Activated gamma-delta T cell (primary cell): Measurements from ENCODE around the gene EPG5.
A peak's percentile ranks its signal among the peaks of the same experiment; 100 is the strongest.

ENCODE experiments used
- DNase-seq: peaks from one replicate; lab custom pipeline; 2025; lab: John Stamatoyannopoulos, UW

The EPG5 gene

DNA sequence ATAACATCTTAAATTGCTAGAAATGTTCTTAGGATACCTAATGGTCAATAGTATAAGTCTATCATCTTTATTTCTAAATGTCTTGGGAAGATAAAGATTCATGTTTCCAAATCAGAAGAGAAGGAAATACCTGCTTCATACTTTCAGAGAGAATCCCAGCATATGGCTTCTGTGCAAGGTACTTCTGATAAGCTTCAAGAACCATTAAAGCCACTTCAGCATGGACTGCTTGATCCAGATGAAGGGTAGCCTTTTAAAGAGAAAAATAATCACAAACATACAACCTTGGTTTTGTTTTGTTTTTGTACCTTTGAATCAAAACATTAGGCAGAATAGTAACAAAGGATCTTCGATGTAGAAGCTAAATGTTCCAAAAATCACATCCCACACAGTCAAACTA is 44.0 kb downstream of the EPG5 start:
- DNase-seq, result no peak

DNA sequence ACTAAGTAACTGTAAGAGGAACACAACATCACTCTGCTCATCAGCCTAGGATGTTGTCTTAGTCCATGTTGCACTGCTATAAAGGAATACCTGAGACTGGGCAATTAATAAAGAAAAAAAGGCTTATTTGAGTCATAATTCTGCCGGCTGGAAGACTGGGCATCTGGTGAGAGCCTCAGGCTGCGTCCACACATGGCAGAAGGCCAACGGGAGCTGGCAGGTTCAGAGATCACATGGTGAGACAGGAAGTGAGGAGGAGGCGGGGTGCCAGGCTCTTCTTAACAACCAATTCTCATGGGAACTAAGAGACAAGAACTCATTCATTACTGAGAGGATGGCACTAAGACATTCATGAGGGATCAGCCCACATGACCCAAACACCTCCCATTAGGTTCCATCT is 46.8 kb downstream of the EPG5 start:
- no peak for DNase-seq

DNA sequence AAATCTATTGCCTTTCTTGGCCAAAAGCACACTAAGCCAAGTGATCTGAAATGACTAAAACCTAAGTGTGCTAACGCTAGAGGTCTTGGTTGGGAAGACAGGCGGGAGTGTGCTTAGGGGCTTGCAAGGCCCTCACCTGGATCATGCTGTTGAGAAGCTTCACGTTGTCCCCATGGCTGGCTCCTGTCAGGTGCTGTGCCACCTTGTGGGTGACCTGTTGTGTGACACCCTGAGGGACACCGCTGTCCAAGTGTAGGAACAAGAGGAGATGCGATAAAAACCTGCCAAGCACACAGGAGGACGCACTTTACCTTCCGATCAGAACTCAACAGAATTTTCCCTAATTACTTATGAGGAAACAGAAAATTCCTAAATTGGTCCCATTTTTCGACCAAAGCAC is 50.8 kb downstream of the EPG5 start:
- DNase-seq, result no peak

DNA sequence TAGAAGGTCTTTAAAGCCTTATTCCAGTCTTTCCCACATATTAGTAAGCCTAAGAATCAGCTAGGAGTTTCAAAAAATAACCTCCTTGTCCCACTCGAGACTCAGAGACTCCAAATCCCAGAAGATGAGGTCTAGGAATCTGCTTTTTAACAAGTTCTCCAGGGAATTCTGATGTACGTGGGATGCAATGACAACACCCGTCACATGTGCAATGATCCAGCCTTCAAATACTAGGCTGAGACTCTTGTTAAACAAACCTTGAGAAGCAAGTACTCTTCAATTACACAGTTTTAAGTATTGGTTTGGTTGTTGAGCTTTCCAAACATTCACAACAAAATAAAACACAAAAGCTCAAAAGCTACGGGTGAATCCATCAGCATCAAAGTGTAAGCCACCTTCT is 53.9 kb downstream of the EPG5 start:
- no peak for DNase-seq

DNA sequence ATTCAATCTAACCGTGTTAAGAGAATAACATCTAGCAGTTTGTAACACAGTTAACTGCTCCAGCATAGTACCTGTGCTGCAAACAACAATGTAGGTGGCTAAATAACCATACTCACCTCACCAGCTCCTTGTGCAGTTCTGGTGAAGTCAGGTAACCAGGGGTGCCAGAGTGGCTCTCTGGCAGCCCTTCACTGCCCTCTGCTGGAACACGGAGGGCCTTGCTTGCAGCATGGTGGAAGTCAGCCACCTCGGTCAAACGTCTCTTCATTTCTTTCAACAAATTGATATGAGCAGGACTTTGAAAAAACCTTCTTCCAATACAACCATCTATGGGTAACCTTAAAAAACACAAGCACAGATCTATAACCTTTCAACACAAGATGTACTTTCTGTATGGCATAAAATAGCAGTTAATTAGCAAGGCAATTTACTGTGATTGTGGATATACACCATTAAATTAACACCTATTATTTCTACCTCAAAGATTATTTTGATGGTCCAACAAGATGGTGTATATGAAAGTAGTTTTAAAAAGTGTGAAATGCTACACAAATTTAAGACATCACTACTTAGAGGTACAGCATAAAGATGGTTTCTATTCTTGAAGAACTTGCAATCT is 56.6 kb downstream of the EPG5 start:
- DNase-seq, result no peak

DNA sequence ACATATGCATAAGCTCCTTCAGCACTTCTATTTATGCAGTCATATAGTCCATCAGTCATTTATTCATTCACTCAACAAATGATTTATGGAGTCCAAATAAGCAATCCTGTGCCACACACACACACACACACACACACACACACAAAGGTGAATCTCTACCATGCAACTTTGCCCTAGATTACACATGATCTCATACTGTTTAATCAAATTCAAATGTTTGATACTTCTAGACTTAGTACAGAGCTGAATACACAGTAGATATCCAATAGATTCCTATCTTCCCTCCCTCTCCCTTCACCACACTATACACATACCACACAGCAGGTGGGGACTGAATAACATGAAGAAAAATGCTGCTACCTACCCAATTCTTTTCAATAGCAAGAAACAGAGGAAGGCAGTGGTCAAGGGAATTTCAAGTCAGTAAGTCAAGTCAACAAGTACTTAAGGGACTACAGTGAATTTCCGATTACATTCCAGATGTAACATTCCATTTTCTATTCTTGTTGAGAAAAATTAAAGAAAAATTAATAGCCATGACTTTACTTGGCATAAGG is 65.4 kb downstream of the EPG5 start:
- DNase-seq, result no peak

DNA sequence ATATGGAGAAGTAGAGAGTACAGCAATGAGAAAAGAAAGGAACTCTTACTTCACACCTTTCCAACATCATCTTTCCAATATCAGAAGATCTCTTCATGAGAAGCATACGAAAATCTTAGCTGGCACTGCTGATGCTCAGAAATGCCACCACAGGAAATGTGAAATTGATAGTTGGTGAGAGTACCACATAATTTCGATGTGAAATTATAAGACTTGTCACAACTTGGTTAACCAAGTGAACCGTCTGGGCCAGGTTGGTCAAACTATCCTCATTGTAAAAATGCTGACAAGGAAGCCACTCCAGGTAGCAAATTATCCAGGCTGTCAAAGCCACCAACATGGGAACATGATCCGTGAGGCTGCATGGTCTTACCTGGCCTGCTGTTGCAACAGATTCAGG is 66.5 kb downstream of the EPG5 start:
- DNase-seq, result no peak

DNA sequence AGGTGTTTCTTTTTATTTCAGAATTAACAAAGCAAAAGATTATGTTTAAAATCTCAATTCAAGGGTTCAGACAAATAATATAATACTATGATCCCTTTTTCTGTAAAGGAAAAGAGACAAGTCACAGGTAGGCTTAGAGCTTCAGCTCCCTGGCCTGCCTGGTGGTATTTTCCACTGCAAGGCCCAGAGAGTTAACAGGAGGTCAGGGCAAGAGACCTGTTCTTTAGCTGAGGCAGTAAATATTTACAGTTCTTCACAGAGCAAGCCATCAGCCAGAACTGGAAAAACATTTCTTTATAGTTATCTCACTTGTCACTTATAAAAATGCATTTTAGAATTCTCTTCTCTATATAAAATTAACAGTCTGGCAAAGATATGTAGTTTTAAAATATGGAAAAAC is 70.1 kb downstream of the EPG5 start:
- no peak for DNase-seq

DNA sequence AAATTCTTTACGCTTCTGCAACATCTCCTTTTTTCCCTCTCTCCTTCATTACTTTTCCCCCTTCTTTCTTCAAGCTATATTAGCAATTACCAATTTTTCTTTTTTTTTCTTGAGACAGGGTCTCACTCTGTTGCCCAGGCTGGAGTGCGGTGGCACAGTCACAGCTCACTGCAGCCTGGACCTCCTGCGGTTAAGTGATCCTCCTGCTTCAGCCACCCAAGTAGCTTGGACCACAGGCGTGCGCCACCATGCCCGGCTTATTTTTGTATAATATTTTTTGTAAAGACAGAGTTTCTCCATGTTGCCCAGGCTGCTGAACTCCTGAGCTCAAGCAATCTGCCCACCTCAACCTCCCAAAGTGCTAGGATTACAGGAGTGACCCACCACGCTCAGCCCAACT is 70.7 kb downstream of the EPG5 start:
- DNase-seq, result no peak

DNA sequence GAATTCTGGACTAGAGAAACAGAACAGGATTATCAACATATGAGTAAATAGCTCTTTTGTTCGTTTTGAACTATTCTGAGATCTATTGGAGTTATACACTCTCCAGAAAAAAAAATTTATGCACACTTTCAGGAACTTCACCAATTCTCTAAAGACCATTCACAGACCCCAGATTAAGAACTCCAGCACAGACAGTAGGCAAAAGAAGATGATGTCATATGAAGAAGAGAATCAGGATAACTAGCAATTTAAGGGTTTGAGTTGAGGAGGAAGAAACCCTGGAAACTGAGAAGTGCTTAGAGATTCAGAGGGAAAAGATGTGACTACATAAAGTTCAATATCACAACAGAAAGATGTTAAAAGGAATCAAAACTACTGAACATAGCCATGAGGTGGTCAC is 71.8 kb downstream of the EPG5 start:
- no peak for DNase-seq

DNA sequence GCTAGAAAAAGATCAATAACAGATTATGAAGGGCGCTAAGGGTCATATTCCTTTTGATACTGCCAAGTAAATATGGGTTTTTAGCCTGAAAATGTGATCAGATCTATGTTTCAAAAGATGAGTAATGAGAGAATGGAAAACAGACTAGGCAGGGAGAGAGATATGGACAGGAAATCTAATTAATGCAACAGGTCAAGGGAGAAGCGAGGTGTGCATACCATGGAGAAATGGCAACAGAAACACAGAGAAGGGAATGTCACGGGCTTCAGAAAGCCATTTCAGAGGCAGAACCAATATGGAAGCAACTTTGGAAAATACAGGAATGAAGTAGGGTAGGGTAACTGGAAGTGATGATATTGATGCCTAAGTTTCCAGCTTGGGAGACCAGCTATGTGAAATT is 72.3 kb downstream of the EPG5 start:
- no peak for DNase-seq

DNA sequence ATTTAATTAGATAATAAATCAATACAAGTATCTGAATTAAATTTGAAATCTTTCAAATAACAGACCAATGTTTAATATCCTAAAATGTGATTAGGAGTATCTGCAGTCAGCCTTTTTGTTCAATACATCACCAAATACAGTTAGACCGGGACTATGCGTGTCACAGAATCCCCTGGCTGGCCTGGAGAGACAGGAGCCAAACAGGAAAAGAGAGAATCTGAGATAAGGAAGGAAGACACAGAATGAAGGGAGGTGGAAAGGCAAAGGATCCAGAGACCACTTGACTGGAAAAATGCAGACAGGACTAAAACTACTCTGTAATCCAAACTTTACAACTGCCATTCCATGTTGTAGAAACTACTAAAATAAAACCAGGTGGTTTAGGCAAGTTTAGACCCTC is 75.3 kb downstream of the EPG5 start:
- DNase-seq, result no peak

DNA sequence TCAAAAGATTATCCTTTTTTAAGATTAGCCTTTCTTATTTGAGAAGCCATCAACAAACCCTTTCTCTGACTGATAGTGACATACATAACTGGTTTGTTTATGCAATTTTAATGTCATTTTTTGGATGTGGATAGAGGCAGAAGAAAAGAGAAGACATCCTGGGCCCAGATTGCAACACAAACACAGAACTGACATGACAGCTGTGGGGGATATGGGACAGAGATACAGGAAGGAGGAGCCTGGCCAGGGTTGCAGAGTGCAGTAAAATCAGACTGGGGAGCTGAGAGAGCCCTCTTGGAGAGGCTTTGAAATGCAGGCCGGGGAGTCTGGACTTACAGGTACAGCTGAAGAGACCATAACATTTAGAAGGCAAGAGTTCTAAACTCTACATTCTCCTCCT is 76.5 kb downstream of the EPG5 start:
- DNase-seq, result no peak

DNA sequence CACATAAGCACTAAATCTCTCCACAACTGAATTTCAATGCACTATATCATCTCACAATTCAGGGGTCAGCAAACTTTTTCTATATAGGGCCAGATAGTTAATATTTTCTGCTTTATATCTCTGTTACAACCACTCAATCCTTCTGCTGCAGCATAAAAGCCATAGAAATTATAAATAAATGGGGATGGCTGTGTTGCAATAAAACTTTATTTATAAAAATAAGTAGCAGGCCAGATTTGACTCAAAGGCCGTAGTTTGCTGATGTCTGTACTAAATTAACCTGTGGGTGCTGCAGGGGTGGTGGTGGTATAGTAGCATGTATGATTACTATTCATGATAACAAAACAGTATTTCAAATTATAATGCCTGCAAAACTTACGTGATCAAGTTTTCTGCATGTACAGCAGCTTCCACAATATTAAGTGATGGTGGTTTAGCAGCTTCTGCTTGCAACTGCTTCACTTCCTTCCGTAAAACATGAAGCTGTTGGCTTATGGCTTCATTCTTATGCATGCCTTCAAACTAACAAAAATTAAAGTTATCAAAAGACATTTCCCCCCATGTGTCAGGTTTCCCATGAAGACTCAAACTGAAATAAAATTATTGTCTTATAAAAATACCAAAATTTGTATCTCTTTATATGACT is 77.6 kb downstream of the EPG5 start:
- no peak for DNase-seq

DNA sequence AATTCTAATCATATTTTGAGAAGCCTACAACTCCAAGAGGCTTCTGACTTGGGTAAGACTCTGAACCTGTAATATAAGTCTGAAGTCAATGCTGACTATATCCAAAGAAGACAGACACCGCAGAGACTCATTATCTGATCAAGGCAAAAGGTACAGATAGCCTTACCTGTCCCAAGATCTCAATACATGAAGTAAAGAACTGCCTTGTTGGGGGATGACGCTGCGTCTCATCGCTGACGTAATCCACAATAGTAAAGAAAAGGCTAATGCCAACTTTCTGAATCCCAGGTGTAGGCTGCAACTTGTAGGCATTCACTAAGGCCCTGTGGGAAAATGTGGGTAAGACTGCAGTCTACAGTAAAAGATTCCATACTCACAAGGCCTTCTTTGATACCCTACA is 79.5 kb downstream of the EPG5 start:
- DNase-seq, result no peak

DNA sequence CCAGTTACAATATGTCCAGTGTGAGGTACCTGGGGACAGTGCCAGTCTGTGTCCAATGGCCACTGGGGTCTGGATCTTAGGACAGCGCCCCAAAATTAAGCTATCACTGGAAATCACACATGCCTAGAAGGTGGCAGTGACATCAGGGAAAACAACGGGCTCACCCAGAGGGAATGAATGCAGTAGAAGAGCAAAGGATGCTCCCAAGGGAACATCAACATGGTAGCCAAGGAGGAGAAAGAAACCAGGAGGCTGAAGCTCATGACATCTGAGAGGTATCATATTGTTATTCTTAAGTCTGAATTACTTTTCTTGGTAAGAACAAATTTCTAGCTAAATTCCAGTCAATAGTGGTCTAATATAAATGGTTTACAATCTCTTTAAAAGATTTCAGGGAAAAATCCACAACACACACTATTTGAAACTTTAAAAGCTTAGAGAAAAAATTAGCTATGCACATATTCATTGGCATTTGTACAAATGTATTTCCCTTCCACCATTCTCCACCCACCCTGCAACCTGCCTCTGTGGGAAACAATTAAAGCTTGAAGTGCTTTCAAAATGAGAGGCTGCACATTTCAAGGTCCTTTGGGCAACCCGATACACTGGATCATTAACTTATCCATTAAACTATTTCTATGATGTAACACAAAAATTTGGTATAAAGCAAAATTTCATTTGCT is 86.1 kb downstream of the EPG5 start:
- no peak for DNase-seq

DNA sequence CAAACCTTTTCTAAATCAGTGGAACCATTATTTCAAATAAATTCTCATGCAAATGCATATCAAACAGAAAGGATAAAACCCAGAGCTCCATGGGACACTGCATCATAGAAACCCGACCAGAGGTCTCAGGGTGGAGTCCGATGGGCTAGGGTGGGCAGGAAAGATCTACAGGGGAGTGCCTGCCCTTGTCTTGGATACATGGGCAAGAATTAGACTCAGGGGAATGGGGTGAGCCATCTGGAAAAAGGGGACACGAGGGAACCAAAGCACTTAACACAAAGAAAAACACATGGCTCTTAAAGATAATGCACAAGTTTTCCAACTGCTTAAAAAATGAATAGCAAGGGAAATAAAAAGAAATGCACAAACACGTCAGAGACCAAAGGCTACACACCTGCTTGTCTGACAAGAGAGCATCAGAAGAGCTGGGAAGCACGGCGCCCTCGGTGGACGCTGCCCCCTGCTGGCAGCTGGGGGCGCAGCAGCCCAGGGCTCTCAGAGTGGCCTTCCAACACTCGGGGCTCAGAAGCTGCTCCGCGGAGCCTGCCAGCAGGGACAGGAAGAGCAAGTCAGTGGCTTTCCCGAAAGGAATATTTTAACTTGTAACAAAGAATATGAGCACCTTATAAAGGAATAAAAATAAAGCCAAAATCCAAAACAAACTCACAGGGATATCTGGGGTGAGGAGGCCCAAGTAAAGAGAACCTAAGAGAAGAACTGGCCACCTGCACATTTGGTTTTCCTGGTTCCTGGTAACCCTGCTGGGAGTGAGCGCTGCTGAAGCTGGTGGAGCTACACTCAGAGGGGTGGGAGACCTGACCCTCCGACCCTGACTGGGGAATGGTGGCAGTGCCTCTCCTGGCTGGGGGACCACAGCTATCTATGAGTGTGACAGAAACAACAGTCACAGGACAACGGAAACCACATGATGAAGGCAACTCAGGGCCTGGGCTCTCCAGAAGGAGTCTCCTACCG is 87.2 kb downstream of the EPG5 start:
- DNase-seq, result peak; percentile 41

DNA sequence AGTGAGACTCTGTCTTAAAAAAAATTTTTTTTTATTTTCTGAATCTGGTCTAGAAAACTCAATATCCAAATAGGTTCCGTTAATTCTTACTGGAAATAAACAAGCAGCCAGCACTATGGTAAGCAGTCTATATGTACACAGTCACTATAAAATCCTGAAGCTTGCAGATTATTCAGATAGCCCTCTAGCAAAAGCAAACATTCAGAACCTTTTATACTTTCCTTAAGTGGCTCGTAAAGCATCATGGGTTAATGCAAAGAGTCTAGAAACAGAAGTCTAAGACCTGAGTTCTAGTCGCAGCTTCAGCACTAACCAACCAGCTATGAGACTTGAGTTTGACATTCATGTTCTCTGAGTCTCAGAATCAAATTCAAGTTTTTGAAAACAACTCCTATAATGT is 89.7 kb downstream of the EPG5 start:
- DNase-seq, result no peak

DNA sequence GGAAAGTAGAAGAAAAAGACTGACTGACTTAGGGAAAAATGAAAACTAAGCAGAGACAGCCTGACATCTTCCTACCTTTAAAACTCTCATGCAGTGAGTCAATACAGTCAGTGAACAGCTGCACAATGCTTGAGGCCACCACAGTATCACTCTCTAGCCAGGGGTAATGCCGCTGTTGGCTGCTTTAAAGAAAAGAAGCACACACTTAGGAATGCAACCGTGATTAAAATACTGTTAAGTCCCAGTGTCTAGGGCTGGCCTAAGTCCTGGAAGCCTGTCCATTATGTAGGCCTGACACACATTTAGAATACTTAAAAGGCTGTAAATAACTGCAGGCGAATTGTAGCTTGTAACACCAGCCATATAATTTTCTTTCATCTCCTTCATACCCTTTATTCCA is 91.0 kb downstream of the EPG5 start:
- no peak for DNase-seq

DNA sequence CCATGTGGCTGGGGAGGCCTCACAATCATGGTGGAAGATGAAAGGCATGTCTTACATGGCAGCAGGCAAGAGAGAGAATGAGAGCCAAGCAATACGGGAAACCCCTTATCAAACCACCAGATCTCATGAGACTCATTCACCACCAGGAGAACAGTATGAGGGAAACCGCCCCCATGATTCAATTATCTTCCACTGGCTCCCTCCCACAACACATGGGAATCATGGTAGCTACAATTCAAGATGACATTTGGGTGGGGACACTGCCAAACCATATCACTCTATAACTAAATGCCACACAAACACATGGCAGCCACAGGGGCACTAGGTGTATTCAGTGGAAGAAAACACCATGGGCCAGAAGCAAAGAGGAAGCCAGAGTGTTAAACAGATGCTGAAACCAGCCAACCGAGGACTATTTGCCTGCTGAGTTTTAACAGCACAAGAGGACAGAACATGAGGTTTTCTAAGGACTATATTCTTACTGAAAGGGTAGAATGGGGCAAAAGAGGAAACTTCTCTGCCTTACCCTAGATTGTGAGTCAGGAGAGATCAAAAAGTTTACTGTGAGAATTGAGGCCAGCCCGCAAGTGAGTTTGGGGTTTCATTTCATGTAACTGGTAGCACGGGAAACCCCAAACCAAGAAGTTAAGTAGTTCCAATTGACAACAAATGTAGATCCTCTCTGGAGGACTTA is 92.5 kb downstream of the EPG5 start:
- no peak for DNase-seq

DNA sequence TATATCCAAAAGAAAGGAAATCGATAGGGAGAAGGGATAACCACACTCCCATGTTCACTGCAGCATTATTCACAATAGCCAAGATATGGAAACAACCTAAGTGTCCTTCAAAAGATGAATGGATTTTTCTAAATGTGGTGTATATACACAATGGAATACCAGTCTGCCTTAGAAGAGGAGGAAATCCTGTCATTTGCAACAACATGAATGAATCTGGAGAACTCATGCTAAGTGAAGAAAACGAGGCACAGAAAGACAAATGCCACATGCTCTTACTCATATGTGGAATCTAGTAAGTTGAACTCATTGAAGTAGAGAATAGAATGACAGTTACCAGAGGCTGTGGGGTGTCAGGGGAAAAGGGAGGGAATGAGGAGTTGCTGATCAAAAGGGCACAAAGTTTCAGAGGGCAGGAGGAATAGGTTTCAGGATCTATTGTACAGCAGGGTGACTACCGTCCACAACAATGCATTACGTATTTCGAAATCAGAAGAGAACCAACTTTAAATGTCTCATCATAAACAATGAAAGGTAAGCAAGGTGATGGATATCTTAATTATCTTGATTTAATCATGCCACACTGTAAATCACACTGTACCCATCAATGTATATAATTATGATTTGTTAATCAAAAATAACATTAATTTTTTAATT is 95.6 kb downstream of the EPG5 start:
- no peak for DNase-seq
